GM19240 (cell line): Measurements from ENCODE around the gene SNX5.

Source experiments
- DNase-seq: peaks from one replicate; pipeline ENCODE4 v3.0.0; 2011; ENCODE audit warnings: low spot score; ENCODE audit not compliant: insufficient read length

The SNX5 gene

GRCh38 chr20:17940224-17940971, 28.2 kb downstream of the SNX5 start:
- DNase-seq = no peak

- no peak for DNase-seq
Measured at GRCh38 chr20:17939622-17940223, 28.9 kb downstream of the SNX5 start.

GRCh38 chr20:17938871-17939619, 29.5 kb downstream of the SNX5 start:
- DNase-seq = peak; percentile 74

- DNase-seq = no peak
Measured at GRCh38 chr20:17936761-17937732, 31.5 kb downstream of the SNX5 start.

GRCh38 chr20:17936286-17936760, 32.3 kb downstream of the SNX5 start:
- DNase-seq = no peak

- DNase-seq = no peak
Measured at GRCh38 chr20:17935761-17936160, 32.8 kb downstream of the SNX5 start.

- DNase-seq = no peak
Measured at GRCh38 chr20:17935186-17935585, 33.4 kb downstream of the SNX5 start.

- DNase-seq = no peak
Measured at GRCh38 chr20:17934141-17934862, 34.3 kb downstream of the SNX5 start.

GRCh38 chr20:17933711-17934110, 34.9 kb downstream of the SNX5 start:
- DNase-seq = no peak

GRCh38 chr20:17933121-17933520, 35.5 kb downstream of the SNX5 start:
- no peak for DNase-seq

GRCh38 chr20:17932396-17932795, 36.2 kb downstream of the SNX5 start:
- DNase-seq = no peak

- no peak for DNase-seq
Measured at GRCh38 chr20:17931513-17931912, 37.1 kb downstream of the SNX5 start.

- no peak for DNase-seq
Measured at GRCh38 chr20:17928633-17929311, 39.8 kb downstream of the SNX5 start.

GRCh38 chr20:17928211-17928611, 40.4 kb downstream of the SNX5 start:
- DNase-seq = no peak

GRCh38 chr20:17925940-17926300, 42.7 kb downstream of the SNX5 start:
- no peak for DNase-seq

- no peak for DNase-seq
Measured at GRCh38 chr20:17925141-17925939, 43.3 kb downstream of the SNX5 start.

- no peak for DNase-seq
Measured at GRCh38 chr20:17921774-17922173, 46.8 kb downstream of the SNX5 start.

GRCh38 chr20:17919149-17919548, 49.4 kb downstream of the SNX5 start:
- DNase-seq = no peak
